Measurements from ENCODE around the gene HEPHL1.

The HEPHL1 gene

DNA sequence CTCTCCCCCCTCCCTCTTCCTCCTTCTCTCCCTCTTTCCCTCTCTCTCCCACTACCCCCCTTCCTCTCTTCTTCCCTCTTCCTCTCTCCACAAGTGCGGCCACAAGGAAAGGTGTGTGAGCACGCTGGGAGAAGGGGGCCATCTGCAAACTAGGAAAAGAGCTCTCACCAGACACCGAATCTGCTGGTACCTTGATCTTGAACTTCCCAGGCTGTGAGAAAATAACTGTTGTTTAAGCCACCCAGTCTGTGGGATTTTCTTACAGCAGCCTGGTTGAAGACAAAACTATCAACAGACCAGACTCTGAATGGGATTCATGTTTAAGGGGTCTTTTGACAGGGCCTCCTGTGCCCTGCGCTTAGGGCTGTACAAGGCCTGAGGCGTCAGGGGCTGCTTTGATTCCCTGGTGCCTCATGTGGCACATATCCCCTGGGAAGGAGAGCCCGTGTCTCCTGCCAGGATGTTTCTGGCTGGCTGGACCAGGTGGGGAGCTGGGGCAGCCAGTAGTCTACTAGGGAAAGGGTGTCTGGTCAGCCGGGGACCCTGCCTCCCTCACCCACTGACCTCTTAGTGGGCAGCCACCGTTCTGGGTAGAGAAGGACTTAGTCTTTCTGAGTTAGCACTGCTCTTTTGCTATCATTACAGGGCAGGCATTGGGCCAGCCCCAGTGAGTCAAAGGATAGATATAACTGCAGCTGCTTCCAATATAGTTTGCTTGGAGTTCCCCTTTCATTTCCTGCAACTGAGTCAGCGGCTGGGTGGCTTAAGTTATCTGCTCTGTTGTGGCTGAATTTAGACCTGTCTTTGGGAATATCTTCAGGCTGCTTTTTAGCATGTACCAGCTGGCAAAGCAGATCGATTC, 113.7 kb downstream of the HEPHL1 start:
- TF ChIP-seq, protein P1, sequence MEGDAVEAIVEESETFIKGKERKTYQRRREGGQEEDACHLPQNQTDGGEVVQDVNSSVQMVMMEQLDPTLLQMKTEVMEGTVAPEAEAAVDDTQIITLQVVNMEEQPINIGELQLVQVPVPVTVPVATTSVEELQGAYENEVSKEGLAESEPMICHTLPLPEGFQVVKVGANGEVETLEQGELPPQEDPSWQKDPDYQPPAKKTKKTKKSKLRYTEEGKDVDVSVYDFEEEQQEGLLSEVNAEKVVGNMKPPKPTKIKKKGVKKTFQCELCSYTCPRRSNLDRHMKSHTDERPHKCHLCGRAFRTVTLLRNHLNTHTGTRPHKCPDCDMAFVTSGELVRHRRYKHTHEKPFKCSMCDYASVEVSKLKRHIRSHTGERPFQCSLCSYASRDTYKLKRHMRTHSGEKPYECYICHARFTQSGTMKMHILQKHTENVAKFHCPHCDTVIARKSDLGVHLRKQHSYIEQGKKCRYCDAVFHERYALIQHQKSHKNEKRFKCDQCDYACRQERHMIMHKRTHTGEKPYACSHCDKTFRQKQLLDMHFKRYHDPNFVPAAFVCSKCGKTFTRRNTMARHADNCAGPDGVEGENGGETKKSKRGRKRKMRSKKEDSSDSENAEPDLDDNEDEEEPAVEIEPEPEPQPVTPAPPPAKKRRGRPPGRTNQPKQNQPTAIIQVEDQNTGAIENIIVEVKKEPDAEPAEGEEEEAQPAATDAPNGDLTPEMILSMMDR (IDR thresholded peaks at IDR 0.05; ENCODE audit: low read depth, low read length) = no peak
- peak; percentile 93 for DNase-seq (ENCODE audit: low read depth, low spot score)
- H3K4me3 ChIP-seq (ENCODE audit: low read depth, low read length) = no peak overlapping the region
- in situ Hi-C loops (cut with HindIII; ENCODE audit: low sequenced_read_pairs) = no loop called here

DNA sequence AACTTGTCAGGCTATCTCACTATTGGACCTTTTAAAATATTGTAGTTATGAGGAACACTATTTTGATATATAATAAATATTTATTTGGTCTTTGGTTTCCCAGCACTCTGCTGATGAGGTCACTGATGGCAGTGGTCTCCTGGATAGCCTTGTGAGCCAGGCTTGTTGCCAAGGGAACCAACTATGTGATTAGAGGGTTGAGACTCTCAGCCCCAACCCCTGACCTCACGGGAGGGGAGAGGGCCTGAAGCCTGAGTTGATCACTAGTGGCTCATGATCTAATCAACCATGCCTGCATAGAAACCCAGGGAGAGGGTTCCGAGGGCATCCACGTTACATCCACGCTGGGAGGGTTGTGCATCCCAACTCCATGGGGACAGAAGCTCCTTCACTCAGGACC, 118.3 kb downstream of the HEPHL1 start:
- DNase-seq (ENCODE audit: low read depth, low spot score) = no peak
- H3K4me3 ChIP-seq (ENCODE audit: low read depth, low read length) = no peak overlapping the region
- in situ Hi-C loops (cut with HindIII; ENCODE audit: low sequenced_read_pairs) = no loop called here
- TF ChIP-seq, protein P1 (IDR thresholded peaks at IDR 0.05; ENCODE audit: low read depth, low read length) = no peak

DNA sequence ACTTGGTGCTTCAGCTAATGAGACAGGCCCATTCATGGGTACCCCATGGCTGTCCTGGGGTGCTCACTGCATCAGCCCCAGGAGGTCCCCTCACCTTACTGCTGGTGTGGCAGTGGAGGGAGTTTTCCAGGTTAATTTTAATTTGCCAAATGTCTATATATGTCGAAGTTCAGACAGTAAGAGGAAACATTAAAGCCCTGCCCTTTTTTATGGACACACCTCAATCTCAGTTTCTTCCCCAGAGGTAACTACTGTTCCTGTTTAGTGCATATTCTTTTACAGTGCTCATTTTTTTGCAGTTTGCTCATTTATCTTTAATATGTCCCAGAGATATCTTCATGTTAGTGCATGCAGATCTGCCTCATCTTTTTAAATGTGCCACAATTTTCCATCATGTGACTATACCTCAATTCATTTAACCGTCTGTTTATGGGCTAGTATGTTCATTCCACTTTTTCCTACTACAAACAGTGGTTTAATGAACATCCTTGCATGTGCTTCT, 119.1 kb downstream of the HEPHL1 start:
- in situ Hi-C loops (cut with HindIII; ENCODE audit: low sequenced_read_pairs) = no loop called here
- TF ChIP-seq, protein P1 (IDR thresholded peaks at IDR 0.05; ENCODE audit: low read depth, low read length) = no peak
- no peak overlapping the region for H3K4me3 ChIP-seq (ENCODE audit: low read depth, low read length)
- no peak for DNase-seq (ENCODE audit: low read depth, low spot score)

DNA sequence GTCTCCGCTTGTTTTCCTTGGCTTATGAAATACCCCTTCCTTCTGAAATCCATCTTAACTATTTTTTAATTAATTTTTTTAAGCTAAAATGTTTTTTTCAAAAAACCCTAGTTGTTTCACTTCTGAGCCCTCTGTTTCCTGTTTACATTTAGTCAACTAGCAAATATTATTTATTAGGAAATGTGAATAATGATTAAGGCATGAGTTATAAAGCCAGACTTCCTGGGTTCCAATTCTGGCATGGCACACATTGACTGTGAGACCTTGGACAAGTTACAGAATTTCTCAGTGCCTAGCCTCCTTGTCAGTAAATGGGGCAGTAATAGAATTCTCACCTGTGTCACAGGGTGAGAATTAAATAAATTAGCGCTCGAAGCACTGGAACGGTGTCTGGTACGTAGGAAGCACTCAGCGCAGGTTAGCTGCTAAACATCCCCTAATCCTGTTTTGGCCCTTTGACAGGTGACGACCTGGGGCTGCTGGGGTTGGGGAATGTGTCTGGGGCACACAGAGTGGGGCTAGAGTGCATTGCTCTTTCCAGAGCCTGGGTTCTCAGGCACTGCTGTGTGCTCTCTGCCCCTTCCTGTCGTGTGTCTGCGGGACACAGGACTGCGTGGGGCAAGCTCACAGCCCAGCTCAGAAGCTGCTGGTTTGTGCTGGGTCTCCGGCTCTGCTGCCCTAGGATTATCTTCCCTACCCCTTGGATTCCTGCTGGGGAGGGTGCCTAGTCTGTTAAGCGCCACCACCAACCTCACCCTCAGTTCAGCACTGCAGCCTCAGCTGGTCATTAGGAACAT, 120.6 kb downstream of the HEPHL1 start:
- no peak overlapping the region for H3K4me3 ChIP-seq (ENCODE audit: low read depth, low read length)
- TF ChIP-seq, protein P1 (IDR thresholded peaks at IDR 0.05; ENCODE audit: low read depth, low read length) = no peak
- in situ Hi-C loops (cut with HindIII; ENCODE audit: low sequenced_read_pairs) = no loop called here
- no peak for DNase-seq (ENCODE audit: low read depth, low spot score)

DNA sequence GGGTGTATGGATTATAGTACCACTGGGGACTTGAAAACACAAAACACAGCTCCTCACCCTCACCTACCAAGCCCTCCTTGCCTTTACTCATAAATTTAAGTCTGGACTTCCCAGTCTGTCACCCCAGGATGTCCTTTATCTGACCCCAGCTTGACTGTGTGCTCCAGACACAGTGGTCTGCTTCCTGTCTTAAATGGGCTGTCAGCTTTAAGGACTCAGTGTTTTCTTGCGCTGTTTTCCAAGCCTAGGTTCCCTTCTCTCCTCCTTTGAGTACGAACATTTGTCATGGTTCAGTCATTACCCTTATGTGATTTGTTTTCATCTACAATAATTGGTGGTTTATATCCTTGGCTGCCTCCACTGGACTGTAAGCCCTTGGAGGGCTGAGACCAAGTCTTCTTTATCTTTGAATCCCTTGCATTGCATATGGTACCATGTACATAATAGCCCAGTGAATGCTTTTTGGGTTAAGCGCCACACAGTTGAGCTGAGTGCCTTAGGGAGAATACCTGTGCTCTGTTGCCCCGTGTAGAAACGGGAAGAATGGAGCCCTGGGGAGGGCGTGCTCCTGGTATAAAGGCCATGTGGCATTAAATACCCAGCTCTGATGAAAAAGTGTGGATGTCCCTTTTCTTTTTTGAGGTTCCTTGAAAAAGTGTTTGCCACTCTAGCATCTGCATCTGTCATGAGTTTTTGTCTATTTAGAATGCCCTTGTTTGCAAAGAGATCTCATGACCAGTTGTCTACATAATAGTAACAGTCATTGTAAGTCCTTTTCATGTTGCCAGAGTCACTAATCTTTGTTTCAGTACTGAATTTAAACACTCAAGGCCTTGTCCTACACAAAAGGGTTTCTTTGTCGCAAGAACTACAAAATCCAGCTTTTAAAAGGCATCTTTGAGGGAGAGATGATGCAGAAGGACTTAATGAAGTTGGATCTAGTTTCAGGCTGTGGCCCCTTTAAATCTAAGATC, 121.4 kb downstream of the HEPHL1 start:
- DNase-seq (ENCODE audit: low read depth, low spot score) = no peak
- in situ Hi-C loops (cut with HindIII; ENCODE audit: low sequenced_read_pairs) = no loop called here
- no peak overlapping the region for H3K4me3 ChIP-seq (ENCODE audit: low read depth, low read length)

More for the DNA sequence above, 121.4 kb downstream of the HEPHL1 start:
- TF ChIP-seq, protein P1 (IDR thresholded peaks at IDR 0.05; ENCODE audit: low read depth, low read length) = no peak

Data from astrocyte of the spinal cord (primary cell).